SK-N-SH treated with all-trans-retinoic acid at 6 μM for 48 hours (cell line): ENCODE results near the gene RXFP4.

ENCODE experiments used
- ATAC-seq: fragments of 200-7000 bp; cut with Tn5 transposase; 3 replicates; pipeline ENCODE4 v1.9.1; 2020; ENCODE audit warnings: mild to moderate bottlenecking, moderate library complexity
- ARNTL ChIP-seq: fragments of 450-650 bp; formaldehyde crosslinking; IDR thresholded peaks from 2 replicates; pipeline ENCODE4 v1.5.0; 2020; ENCODE audit warnings: low read depth, mild to moderate bottlenecking, moderate library complexity, borderline replicate concordance
- CREB5 ChIP-seq: fragments of 250-450 bp; sonication (Bioruptor Pico); IDR thresholded peaks from 2 replicates; pipeline ENCODE4 v1.5.1; 2020; ENCODE audit warnings: low read depth, mild to moderate bottlenecking, moderate library complexity
- CSDC2 ChIP-seq: fragments of 250-450 bp; sonication (Bioruptor Pico); IDR thresholded peaks from 2 replicates; pipeline ENCODE4 v1.5.0; 2020; ENCODE audit warnings: mild to moderate bottlenecking, moderate library complexity
- ESRRG ChIP-seq: fragments of 250-450 bp; sonication (Bioruptor Pico); IDR thresholded peaks from 2 replicates; pipeline ENCODE4 v1.6.1; 2021; ENCODE audit warnings: mild to moderate bottlenecking
- GLIS3 ChIP-seq: fragments of 250-450 bp; sonication (Bioruptor Pico); IDR thresholded peaks from 2 replicates; pipeline ENCODE4 v1.5.0; 2020; ENCODE audit warnings: mild to moderate bottlenecking, moderate library complexity
- ISL1 ChIP-seq: fragments of 250-450 bp; sonication (Bioruptor Pico); IDR thresholded peaks from 2 replicates; pipeline ENCODE4 v2.1.2; 2022; ENCODE audit warnings: mild to moderate bottlenecking, moderate library complexity
- OSR1 ChIP-seq: fragments of 250-450 bp; sonication (Bioruptor Pico); IDR thresholded peaks from 2 replicates; pipeline ENCODE4 v1.8.0; 2022; ENCODE audit warnings: moderate library complexity, mild to moderate bottlenecking, inconsistent platforms
- PATZ1 ChIP-seq: fragments of 250-450 bp; sonication (Bioruptor Pico); IDR thresholded peaks from 2 replicates; pipeline ENCODE4 v1.8.0; 2020; ENCODE audit warnings: mild to moderate bottlenecking, moderate library complexity, borderline replicate concordance
- POU6F1 ChIP-seq: fragments of 250-450 bp; sonication (Bioruptor Pico); IDR thresholded peaks from 2 replicates; pipeline ENCODE4 v1.8.0; 2021; ENCODE audit warnings: low read depth, mild to moderate bottlenecking, moderate library complexity, borderline replicate concordance
- PPARA ChIP-seq: fragments of 250-450 bp; sonication (Bioruptor Pico); IDR thresholded peaks from 2 replicates; pipeline ENCODE4 v1.5.0; 2020; ENCODE audit warnings: mild to moderate bottlenecking, borderline replicate concordance
- SNAI2 ChIP-seq: fragments of 250-450 bp; sonication (Bioruptor Pico); IDR thresholded peaks from 2 replicates; pipeline ENCODE4 v1.5.0; 2020; ENCODE audit warnings: mild to moderate bottlenecking, moderate library complexity
- TCF4 ChIP-seq: fragments of 250-450 bp; sonication (Bioruptor Pico); IDR thresholded peaks from 2 replicates; pipeline ENCODE4 v1.8.0; 2021; ENCODE audit warnings: mild to moderate bottlenecking, moderate library complexity, borderline replicate concordance
- TOX ChIP-seq: fragments of 250-450 bp; sonication (Bioruptor Pico); IDR thresholded peaks from 2 replicates; pipeline ENCODE4 v1.8.0; 2021; ENCODE audit warnings: mild to moderate bottlenecking, moderate library complexity, borderline replicate concordance
- TSHZ2 ChIP-seq: fragments of 250-450 bp; sonication (Bioruptor Pico); IDR thresholded peaks from 2 replicates; pipeline ENCODE4 v1.5.0; 2020; ENCODE audit warnings: mild to moderate bottlenecking, moderate library complexity
- ZC3H10 ChIP-seq: fragments of 250-450 bp; sonication (Bioruptor Pico); IDR thresholded peaks from 2 replicates; pipeline ENCODE4 v1.5.1; 2021; ENCODE audit warnings: mild to moderate bottlenecking, moderate library complexity
- ZFP3 ChIP-seq: fragments of 250-450 bp; sonication (Bioruptor Pico); IDR thresholded peaks from 2 replicates; pipeline ENCODE4 v1.5.0; 2020; ENCODE audit warnings: mild to moderate bottlenecking, moderate library complexity
- ZFP30 ChIP-seq: fragments of 450-650 bp; formaldehyde crosslinking; IDR thresholded peaks from 2 replicates; pipeline ENCODE4 v1.5.0; 2022; ENCODE audit warnings: mild to moderate bottlenecking, moderate library complexity
- ZNF565 ChIP-seq: fragments of 450-650 bp; formaldehyde crosslinking; conservative IDR thresholded peaks from 2 replicates; pipeline ENCODE4 v1.5.0; 2020; ENCODE audit warnings: low read depth, mild to moderate bottlenecking, moderate library complexity
- ZNF70 ChIP-seq: fragments of 450-650 bp; formaldehyde crosslinking; IDR thresholded peaks from 2 replicates; pipeline ENCODE4 v1.5.0; 2020; ENCODE audit warnings: mild to moderate bottlenecking, moderate library complexity
- ZNF8 ChIP-seq: fragments of 450-650 bp; formaldehyde crosslinking; IDR thresholded peaks from 2 replicates; pipeline ENCODE4 v1.5.0; 2020; ENCODE audit warnings: mild to moderate bottlenecking, moderate library complexity

The RXFP4 gene

GRCh38 chr1:155977690-155978324, 36.4 kb downstream of the RXFP4 start:
- TF ChIP-seq CSDC2 (CRISPR knock-in tag) (no peak), ARNTL (CRISPR knock-in tag) (no peak), GLIS3 (CRISPR knock-in tag) (no peak), OSR1 (CRISPR knock-in tag) (no peak), PATZ1 (CRISPR knock-in tag) (no peak; the same call in 1 of the 2 replicates), ZNF70 (CRISPR knock-in tag) (no peak), TSHZ2 (no peak), ZNF565 (CRISPR knock-in tag) (no peak), ZFP30 (CRISPR knock-in tag) (no peak), TOX (CRISPR knock-in tag) (no peak)
- ATAC-seq = peak; percentile 65

- peak; percentile 71 for ATAC-seq
- TF ChIP-seq ZNF70 (CRISPR knock-in tag) = no peak
- no peak for TF ChIP-seq ESRRG
- TF ChIP-seq ARNTL (CRISPR knock-in tag) = no peak
- TF ChIP-seq POU6F1 (CRISPR knock-in tag) = no peak
- no peak for TF ChIP-seq ZFP3 (CRISPR knock-in tag)
- no peak for TF ChIP-seq TCF4 (CRISPR knock-in tag)
- no peak for TF ChIP-seq ZNF8 (CRISPR knock-in tag)
- no peak for TF ChIP-seq ZC3H10 (CRISPR knock-in tag)
- TF ChIP-seq SNAI2 (CRISPR knock-in tag) = no peak
- TF ChIP-seq CREB5 (CRISPR knock-in tag) = no peak
- TF ChIP-seq GLIS3 (CRISPR knock-in tag) = no peak
- no peak for TF ChIP-seq PPARA (CRISPR knock-in tag)
- no peak for TF ChIP-seq PATZ1 (CRISPR knock-in tag)
- TF ChIP-seq ISL1 (CRISPR knock-in tag) = no peak
These were observed 37.0 kb downstream of the RXFP4 start, which contains the start of gene ARHGEF2 for GRCh38 chr1:155978325-155978972. Gene ARHGEF2, minus strand, starts transcription at chr1:155978547. Its CDS starts 120 bp downstream, at chr1:155978427.
